Right lobe of liver (tissue), 4 donors: ENCODE results near the gene NCOA3.

Source experiments
- POLR2A ChIP-seq: fragments of 450-650 bp; IDR thresholded peaks from one replicate; pipeline ENCODE4 v1.6.1; 2017; ENCODE audit warnings: antibody characterized with exemption, mild to moderate bottlenecking
- TF ChIP-seq, protein P1 (sequence below), 4 donors: fragments of 200-600 bp in 3 of 4; fragments of 450-650 bp in 1 of 4; IDR thresholded peaks; one replicate each; pipeline versions ENCODE4 v1.5.1 to v1.8.0; 2016 to 2022; ENCODE audit warnings: antibody characterized with exemption in 4 of 4, mild to moderate bottlenecking in 2 of 4
- donor health status: DM: no; HTN: no; CAD: no.
- donor health status: DM: no; HTN: no; CAD: no.
- donor health status: DM: no; HTN: yes; CAD: no.

DNA sequence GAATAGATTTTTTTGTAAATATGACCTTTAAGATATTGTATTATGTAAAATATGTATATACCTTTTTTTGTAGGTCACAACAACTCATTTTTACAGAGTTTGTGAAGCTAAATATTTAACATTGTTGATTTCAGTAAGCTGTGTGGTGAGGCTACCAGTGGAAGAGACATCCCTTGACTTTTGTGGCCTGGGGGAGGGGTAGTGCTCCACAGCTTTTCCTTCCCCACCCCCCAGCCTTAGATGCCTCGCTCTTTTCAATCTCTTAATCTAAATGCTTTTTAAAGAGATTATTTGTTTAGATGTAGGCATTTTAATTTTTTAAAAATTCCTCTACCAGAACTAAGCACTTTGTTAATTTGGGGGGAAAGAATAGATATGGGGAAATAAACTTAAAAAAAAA, 152.7 kb downstream of the NCOA3 start:
- TF ChIP-seq, protein P1, sequence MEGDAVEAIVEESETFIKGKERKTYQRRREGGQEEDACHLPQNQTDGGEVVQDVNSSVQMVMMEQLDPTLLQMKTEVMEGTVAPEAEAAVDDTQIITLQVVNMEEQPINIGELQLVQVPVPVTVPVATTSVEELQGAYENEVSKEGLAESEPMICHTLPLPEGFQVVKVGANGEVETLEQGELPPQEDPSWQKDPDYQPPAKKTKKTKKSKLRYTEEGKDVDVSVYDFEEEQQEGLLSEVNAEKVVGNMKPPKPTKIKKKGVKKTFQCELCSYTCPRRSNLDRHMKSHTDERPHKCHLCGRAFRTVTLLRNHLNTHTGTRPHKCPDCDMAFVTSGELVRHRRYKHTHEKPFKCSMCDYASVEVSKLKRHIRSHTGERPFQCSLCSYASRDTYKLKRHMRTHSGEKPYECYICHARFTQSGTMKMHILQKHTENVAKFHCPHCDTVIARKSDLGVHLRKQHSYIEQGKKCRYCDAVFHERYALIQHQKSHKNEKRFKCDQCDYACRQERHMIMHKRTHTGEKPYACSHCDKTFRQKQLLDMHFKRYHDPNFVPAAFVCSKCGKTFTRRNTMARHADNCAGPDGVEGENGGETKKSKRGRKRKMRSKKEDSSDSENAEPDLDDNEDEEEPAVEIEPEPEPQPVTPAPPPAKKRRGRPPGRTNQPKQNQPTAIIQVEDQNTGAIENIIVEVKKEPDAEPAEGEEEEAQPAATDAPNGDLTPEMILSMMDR (IDR thresholded peaks at IDR 0.05): no peak
- TF ChIP-seq POLR2A: no peak
